ENCODE results near the gene COX20. TPM values are rescaled to one million over a fixed set of nuclear protein-coding genes. Genes with fewer than 3 reads are reported as not detected.

COX20 gene
- total RNA-seq, 1 experiment from 2014 or later = 33.1 TPM

- ChIA-PET CTCF (no interaction called here), POLR2A (no interaction called here)
- H3K4me3 Mint-ChIP-seq = no peak overlapping the region
- H3K4me1 Mint-ChIP-seq = peaks cover 14% of the 10 kb centered on the region
- H3K36me3 Mint-ChIP-seq = no peaks in the 10 kb centered on the region
- no peak for ATAC-seq
- H3K27me3 Mint-ChIP-seq (ENCODE audit: low read depth) = no peaks in the 10 kb centered on the region
- H3K27ac Mint-ChIP-seq = no peak overlapping the region
- no peak for DNase-seq (ENCODE audit: low spot score)
- no peaks in the 10 kb centered on the region; the same call in 1 of the 2 replicates for H3K9me3 Mint-ChIP-seq
- no peak for TF ChIP-seq ATF6 (CRISPR knock-in tag; IDR thresholded peaks at IDR 0.05)
- TF ChIP-seq ATF1 (CRISPR knock-in tag; IDR thresholded peaks at IDR 0.05) = no peak
- no peak for TF ChIP-seq ATF3 (CRISPR knock-in tag; conservative IDR thresholded peaks at IDR 0.05)
- no peak for TF ChIP-seq USF1 (CRISPR knock-in tag; IDR thresholded peaks at IDR 0.05)
- TF ChIP-seq NFE2L1 (CRISPR knock-in tag; IDR thresholded peaks at IDR 0.05) = no peak
- no peak for TF ChIP-seq HMGXB4 (CRISPR knock-in tag; IDR thresholded peaks at IDR 0.05)
- TF ChIP-seq ZNF425 (CRISPR knock-in tag; conservative IDR thresholded peaks at IDR 0.05) = no peak
- TF ChIP-seq FOXP4 (CRISPR knock-in tag; IDR thresholded peaks at IDR 0.05) = no peak
- no peak for TF ChIP-seq MLX (CRISPR knock-in tag; IDR thresholded peaks at IDR 0.05)
- no peak for TF ChIP-seq ZNF396 (CRISPR knock-in tag; IDR thresholded peaks at IDR 0.05; ENCODE audit: borderline replicate concordance)
- TF ChIP-seq E2F5 (CRISPR knock-in tag; IDR thresholded peaks at IDR 0.05) = no peak
- no peak for TF ChIP-seq ZNF532 (CRISPR knock-in tag; IDR thresholded peaks at IDR 0.05; ENCODE audit: borderline replicate concordance)
- TF ChIP-seq IRF2 (CRISPR knock-in tag; IDR thresholded peaks at IDR 0.05; ENCODE audit: borderline replicate concordance, low read depth) = no peak
- TF ChIP-seq KAT7 (CRISPR knock-in tag; IDR thresholded peaks at IDR 0.05; ENCODE audit: borderline replicate concordance) = no peak
Measured at GRCh38 chr1:244792188-244792850, 43.1 kb upstream of the COX20 start.
